Mammary microvascular endothelial cell (primary cell): Measurements from ENCODE around the gene IGFLR1. TPM values are rescaled to one million over a fixed set of nuclear protein-coding genes. Genes with fewer than 3 reads are reported as not detected.

Source experiments
- total RNA-seq: library from RNA; depleted of rRNA; stranded (reverse); fragments of >200 nt; gene quantifications from 2 replicates; pipeline ENCODE4 v1.2.3, GENCODE V29; 2015

Gene IGFLR1
- total RNA-seq, result 14.1 and 16.2 TPM in 2 replicates

GRCh38 chr19:35742121-35742724 lies at the start of gene IGFLR1:
IGFLR1 (minus strand) TSS chr19:35742452; CDS start chr19:35741180, 1,272 bp downstream.

GRCh38 chr19:35775298-35776101 lies 33.2 kb upstream of the IGFLR1 start, which contains the start of gene ARHGAP33:
ARHGAP33 (plus strand) TSS chr19:35775564; CDS start chr19:35775659, 95 bp downstream.

GRCh38 chr19:35757749-35758608 lies 15.7 kb upstream of the IGFLR1 start, which contains the start of gene PROSER3:
PROSER3 (plus strand) TSS chr19:35758176; CDS start chr19:35758216, 40 bp downstream.

GRCh38 chr19:35756377-35757230 lies 14.4 kb upstream of the IGFLR1 start, which contains the start of gene HSPB6:
HSPB6 (minus strand) TSS chr19:35757029; CDS start chr19:35757008, 21 bp downstream.

GRCh38 chr19:35748106-35749020 lies 6.1 kb upstream of the IGFLR1 start, which contains the start of gene LIN37:
LIN37 (plus strand) TSS chr19:35748576; CDS start chr19:35748725, 149 bp downstream.

GRCh38 chr19:35745328-35746086 lies 3.3 kb upstream of the IGFLR1 start, which contains the start of the genes PSENEN and U2AF1L4:
PSENEN (plus strand) TSS chr19:35745651; CDS start chr19:35745931, 280 bp downstream.
U2AF1L4 (minus strand) TSS chr19:35745418; CDS start chr19:35745391, 27 bp downstream.

GRCh38 chr19:35717665-35718344 lies 24.4 kb downstream of the IGFLR1 start, which contains the start of gene KMT2B:
KMT2B (plus strand) TSS chr19:35718003; CDS start chr19:35718019, 16 bp downstream.

GRCh38 chr19:35704218-35704617 lies 38.0 kb downstream of the IGFLR1 start, which contains the start of gene ZBTB32:
ZBTB32 (plus strand) TSS chr19:35704558; CDS start chr19:35714627, 10,069 bp downstream.

Other genes with a start within 250 kb of the IGFLR1 start
- not detected in 2 replicates for gene DMKN, start 228.8 kb downstream of the IGFLR1 start, total RNA-seq
- gene SBSN, start 214.1 kb downstream of the IGFLR1 start, total RNA-seq, result not detected in 2 replicates
- gene GAPDHS, start 209.0 kb downstream of the IGFLR1 start, total RNA-seq, result not detected in 2 replicates
- gene TMEM147, start 196.8 kb downstream of the IGFLR1 start, total RNA-seq, result 97.0 and 97.3 TPM in 2 replicates
- not detected in 2 replicates for gene ATP4A, start 178.8 kb downstream of the IGFLR1 start, total RNA-seq
- gene PMIS2, start 156.3 kb downstream of the IGFLR1 start, total RNA-seq, result not detected in 2 replicates
- gene HAUS5, start 129.7 kb downstream of the IGFLR1 start, total RNA-seq, result 13.0 and 13.1 TPM in 2 replicates
- gene RBM42, start 113.4 kb downstream of the IGFLR1 start, total RNA-seq, result 93.7 and 102 TPM in 2 replicates
- gene ETV2, start 100.7 kb downstream of the IGFLR1 start, total RNA-seq, result 0.30 and 0.87 TPM in 2 replicates
- gene COX6B1, start 94.1 kb downstream of the IGFLR1 start, total RNA-seq, result 571 and 586 TPM in 2 replicates
- gene UPK1A, start 75.9 kb downstream of the IGFLR1 start, total RNA-seq, result not detected in 2 replicates
- not detected in 2 replicates for gene ZBTB32, start 37.9 kb downstream of the IGFLR1 start, total RNA-seq
- gene KMT2B, start 24.4 kb downstream of the IGFLR1 start, total RNA-seq, result 8.9 and 10.5 TPM in 2 replicates
- gene U2AF1L4, start 3.0 kb upstream of the IGFLR1 start, total RNA-seq, result 2.1 and 2.7 TPM in 2 replicates
- 17.9 and 32.1 TPM in 2 replicates for gene PSENEN, start 3.2 kb upstream of the IGFLR1 start, total RNA-seq
- 8.8 and 12.2 TPM in 2 replicates for gene LIN37, start 6.1 kb upstream of the IGFLR1 start, total RNA-seq
- gene HSPB6, start 14.6 kb upstream of the IGFLR1 start, total RNA-seq, result 0.25 TPM in 1 of 2 replicates, not detected in the other
- 9.4 and 13.3 TPM in 2 replicates for gene PROSER3, start 15.7 kb upstream of the IGFLR1 start, total RNA-seq
- 2.1 and 2.6 TPM in 2 replicates for gene ARHGAP33, start 33.1 kb upstream of the IGFLR1 start, total RNA-seq
- not detected in 2 replicates for gene PRODH2, start 70.4 kb upstream of the IGFLR1 start, total RNA-seq
- not detected in 2 replicates for gene NPHS1, start 110.1 kb upstream of the IGFLR1 start, total RNA-seq
- not detected in 2 replicates for gene KIRREL2, start 114.5 kb upstream of the IGFLR1 start, total RNA-seq
- gene APLP1, start 126.1 kb upstream of the IGFLR1 start, total RNA-seq, result 3.9 and 7.4 TPM in 2 replicates
- gene NFKBID, start 158.1 kb upstream of the IGFLR1 start, total RNA-seq, result 2.2 and 2.7 TPM in 2 replicates
- not detected in 2 replicates for gene HCST, start 160.1 kb upstream of the IGFLR1 start, total RNA-seq
- gene TYROBP, start 165.8 kb upstream of the IGFLR1 start, total RNA-seq, result not detected in 2 replicates
- 4.5 and 5.2 TPM in 2 replicates for gene LRFN3, start 193.9 kb upstream of the IGFLR1 start, total RNA-seq